Upper lobe of left lung (tissue), 6 donors: Measurements from ENCODE around the gene KLK4. TPM values are rescaled to one million over a fixed set of nuclear protein-coding genes. Genes with fewer than 3 reads are reported as not detected.

Experiments
- ATAC-seq, 2 donors: fragments of 200-7000 bp; cut with Tn5 transposase; one replicate each; pipeline ENCODE4 v1.9.1; 2022; ENCODE audit warnings: mild to moderate bottlenecking in 2 of 2, moderate library complexity in 2 of 2; ENCODE audit not compliant: low FRiP score in 2 of 2
- DNase-seq, 2 donors: peaks; one replicate each; pipeline ENCODE4 v3.0.0-alpha.2; 2019 to 2020
- H3K27ac ChIP-seq, 4 donors: fragments of 200-600 bp; sonication (generic); one replicate each; pipeline ENCODE4 v1.5.1; 2016 to 2019
- H3K27me3 ChIP-seq, 4 donors: fragments of 200-600 bp; sonication (generic); one replicate each; pipeline ENCODE4 v1.5.1; 2017 to 2019
- H3K36me3 ChIP-seq, 4 donors: fragments of 200-600 bp; sonication (generic); one replicate each; pipeline ENCODE4 v1.5.1; 2016 to 2019
- H3K4me1 ChIP-seq, 4 donors: fragments of 200-600 bp; sonication (generic); one replicate each; pipeline ENCODE4 v1.5.1; 2018 to 2019
- H3K4me3 ChIP-seq, 4 donors: fragments of 200-600 bp; sonication (generic); one replicate each; pipeline ENCODE4 v1.5.1; 2017 to 2019; ENCODE audit warnings: mild to moderate bottlenecking in 2 of 4, moderate library complexity in 1 of 4
- H3K9me3 ChIP-seq, 4 donors: fragments of 200-600 bp; sonication (generic); one replicate each; pipeline ENCODE4 v1.5.1; 2018 to 2019
- EP300 ChIP-seq, 4 donors: sonication (generic); formaldehyde crosslinking; IDR thresholded peaks; one replicate each; pipeline ENCODE4 v1.5.1; 2017; ENCODE audit warnings: antibody characterized with exemption in 4 of 4, control low read depth in 2 of 4
- POLR2A ChIP-seq, 4 donors: fragments of 450-650 bp; IDR thresholded peaks; one replicate each; pipeline ENCODE4 v1.5.1; 2016 to 2017; ENCODE audit warnings: antibody characterized with exemption in 4 of 4, mild to moderate bottlenecking in 2 of 4
- POLR2AphosphoS5 ChIP-seq, 2 donors: sonication (generic); formaldehyde crosslinking; IDR thresholded peaks; one replicate each; pipeline ENCODE4 v1.5.1; 2017; ENCODE audit warnings: antibody characterized with exemption in 2 of 2
- WGBS, 2 donors: methylation state at CpG; one replicate each; pipeline ENCODE4 v1.1.5; 2017 to 2018; 5-methylcytosine and 5-hydroxymethylcytosine counted together
- total RNA-seq, 6 donors: library from RNA; depleted of rRNA in 4 of 6; stranded (reverse); fragments of >200 nt in 4 of 6; gene quantifications; one replicate each; pipeline versions ENCODE4 v1.1.0 to v1.2.1, GENCODE V29; 2016 to 2021
- TF ChIP-seq, protein P1 (sequence below), 6 experiments: fragments of 450-650 bp in 4 of 6; fragments of 200-600 bp in 2 of 6; sonication (generic) in 2 of 6; IDR thresholded peaks; one replicate each; pipeline ENCODE4 v1.5.1; 2016 to 2019; ENCODE audit warnings: antibody characterized with exemption in 6 of 6
- donor health status: DM: no; HTN: no; CAD: no; lungs with moderate emphysema.
- donor health status: DM: no; HTN: yes; CAD: no; lungs with severe emphysema.

Gene KLK4
- total RNA-seq, 6 donors from 2014 or later, result not detected

DNA sequence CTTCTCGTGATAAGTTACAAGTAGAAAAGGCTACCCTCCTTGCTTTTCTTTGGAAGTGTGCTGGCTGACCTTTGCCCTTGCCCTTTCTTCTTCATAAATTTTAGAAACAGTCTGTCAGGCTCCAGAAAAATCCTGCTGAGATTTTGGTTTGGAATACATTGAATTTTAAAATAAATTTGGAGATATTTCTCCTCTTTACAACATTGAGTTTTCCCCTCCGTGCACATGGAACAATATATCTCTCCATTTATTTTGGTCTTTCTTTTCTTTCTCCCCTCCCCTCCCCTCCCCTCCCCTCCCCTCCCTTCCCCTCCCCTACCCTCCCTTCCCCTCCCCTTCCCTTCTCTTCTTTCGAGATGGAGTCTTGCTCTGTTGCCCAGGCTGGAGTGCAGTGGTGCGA, 8.6 kb downstream of the KLK4 start:
- no peak overlapping the region for H3K4me3 ChIP-seq
- no peaks in the 10 kb centered on the region for H3K36me3 ChIP-seq
- DNase-seq (no peak), ATAC-seq (no peak)
- TF ChIP-seq POLR2A (IDR thresholded peaks at IDR 0.05) (no peak), POLR2AphosphoS5 (IDR thresholded peaks at IDR 0.05) (no peak), EP300 (IDR thresholded peaks at IDR 0.05) (no peak)
- TF ChIP-seq, protein P1, sequence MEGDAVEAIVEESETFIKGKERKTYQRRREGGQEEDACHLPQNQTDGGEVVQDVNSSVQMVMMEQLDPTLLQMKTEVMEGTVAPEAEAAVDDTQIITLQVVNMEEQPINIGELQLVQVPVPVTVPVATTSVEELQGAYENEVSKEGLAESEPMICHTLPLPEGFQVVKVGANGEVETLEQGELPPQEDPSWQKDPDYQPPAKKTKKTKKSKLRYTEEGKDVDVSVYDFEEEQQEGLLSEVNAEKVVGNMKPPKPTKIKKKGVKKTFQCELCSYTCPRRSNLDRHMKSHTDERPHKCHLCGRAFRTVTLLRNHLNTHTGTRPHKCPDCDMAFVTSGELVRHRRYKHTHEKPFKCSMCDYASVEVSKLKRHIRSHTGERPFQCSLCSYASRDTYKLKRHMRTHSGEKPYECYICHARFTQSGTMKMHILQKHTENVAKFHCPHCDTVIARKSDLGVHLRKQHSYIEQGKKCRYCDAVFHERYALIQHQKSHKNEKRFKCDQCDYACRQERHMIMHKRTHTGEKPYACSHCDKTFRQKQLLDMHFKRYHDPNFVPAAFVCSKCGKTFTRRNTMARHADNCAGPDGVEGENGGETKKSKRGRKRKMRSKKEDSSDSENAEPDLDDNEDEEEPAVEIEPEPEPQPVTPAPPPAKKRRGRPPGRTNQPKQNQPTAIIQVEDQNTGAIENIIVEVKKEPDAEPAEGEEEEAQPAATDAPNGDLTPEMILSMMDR (IDR thresholded peaks at IDR 0.05), result no peak
- no peaks in the 10 kb centered on the region for H3K9me3 ChIP-seq
- 64 to 75% methylated on average over 3 to 4 of the region's 4 CpGs for WGBS, 2 donors
- H3K27ac ChIP-seq, result no peak overlapping the region
- H3K4me1 ChIP-seq, result no peaks in the 10 kb centered on the region
- H3K27me3 ChIP-seq, result no peaks in the 10 kb centered on the region

DNA sequence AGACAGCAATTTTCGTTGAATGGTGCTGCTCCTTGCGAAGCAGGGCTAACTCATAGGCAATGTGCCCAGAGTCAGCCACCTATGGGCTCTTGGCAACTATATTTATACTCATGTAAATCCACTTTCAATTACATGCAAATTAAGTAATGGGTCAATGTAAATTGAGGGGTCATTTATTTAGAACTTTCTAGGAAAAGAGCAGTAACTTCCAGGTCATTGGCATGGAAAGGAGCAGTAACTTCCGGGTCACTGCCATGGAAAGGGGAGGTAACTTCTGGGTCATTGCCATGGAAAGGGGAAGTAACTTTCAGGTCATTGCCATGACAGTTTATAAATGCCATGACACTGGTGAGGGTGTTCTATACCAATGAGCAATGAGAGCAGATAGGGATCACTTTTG, 11.6 kb downstream of the KLK4 start:
- ATAC-seq (no peak), DNase-seq (no peak)
- Histone ChIP-seq H3K27ac (no peak overlapping the region), H3K27me3 (no peaks in the 10 kb centered on the region), H3K36me3 (no peaks in the 10 kb centered on the region), H3K4me3 (no peak overlapping the region), H3K9me3 (no peaks in the 10 kb centered on the region), H3K4me1 (no peaks in the 10 kb centered on the region)
- TF ChIP-seq, protein P1 (IDR thresholded peaks at IDR 0.05), result no peak
- no peak for TF ChIP-seq POLR2AphosphoS5 (IDR thresholded peaks at IDR 0.05)
- 67 to 79% methylated on average over 3 of the region's 3 CpGs for WGBS, 2 donors

DNA sequence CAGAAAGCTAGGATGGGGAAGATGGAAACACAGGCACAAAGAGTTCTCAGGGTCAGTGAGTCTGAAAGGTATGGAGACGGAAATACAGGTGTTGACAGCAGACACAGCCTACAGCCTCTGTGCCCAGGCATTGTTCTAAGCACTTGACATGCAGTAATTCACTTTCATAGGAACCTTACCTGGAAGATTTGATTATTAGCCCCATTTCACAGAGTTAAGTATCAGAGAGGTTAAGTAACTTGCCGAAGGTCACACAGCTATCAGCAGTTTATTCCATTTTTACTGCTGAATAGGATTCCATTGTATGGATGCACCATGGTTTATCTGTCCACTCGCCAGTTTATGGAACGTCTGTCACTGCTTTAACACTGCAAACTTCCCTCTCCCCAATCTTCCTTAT, 13.2 kb downstream of the KLK4 start:
- 75 to 88% methylated on average over 4 of the region's 4 CpGs for WGBS, 2 donors
- Histone ChIP-seq H3K9me3 (no peaks in the 10 kb centered on the region), H3K27me3 (no peaks in the 10 kb centered on the region), H3K36me3 (no peaks in the 10 kb centered on the region), H3K27ac (no peak overlapping the region), H3K4me3 (no peak overlapping the region), H3K4me1 (no peaks in the 10 kb centered on the region)
- ATAC-seq, result no peak
- no peak for DNase-seq
- TF ChIP-seq POLR2A (IDR thresholded peaks at IDR 0.05) (no peak), POLR2AphosphoS5 (IDR thresholded peaks at IDR 0.05) (no peak), EP300 (IDR thresholded peaks at IDR 0.05) (no peak)
- TF ChIP-seq, protein P1 (IDR thresholded peaks at IDR 0.05), result no peak

DNA sequence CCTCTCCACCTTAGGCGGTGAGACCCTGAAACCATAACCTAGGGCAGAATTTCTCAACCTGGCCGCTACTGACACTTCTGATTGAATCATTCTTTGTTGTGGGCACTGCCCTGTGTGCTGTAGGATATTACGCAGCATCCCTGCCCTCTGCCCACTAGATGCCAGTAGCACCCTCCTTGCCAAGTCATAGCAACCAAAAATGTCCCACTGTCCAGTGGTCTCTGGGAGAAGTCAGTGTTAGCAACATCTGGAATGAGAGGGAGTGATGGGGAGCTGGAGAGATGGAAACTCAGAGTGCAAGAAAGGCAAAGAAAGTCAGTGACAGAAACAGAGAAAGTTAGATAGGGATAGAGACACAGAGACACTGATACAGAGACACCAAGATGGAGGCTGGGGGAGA, 13.6 kb downstream of the KLK4 start:
- no peak for DNase-seq
- H3K27ac ChIP-seq, result no peak overlapping the region
- no peak overlapping the region for H3K4me3 ChIP-seq
- peak in 1 of 2 donors; percentile 6 for ATAC-seq
- no peaks in the 10 kb centered on the region for H3K27me3 ChIP-seq
- H3K36me3 ChIP-seq, result no peaks in the 10 kb centered on the region
- no peaks in the 10 kb centered on the region for H3K9me3 ChIP-seq
- 74 to 87% methylated on average over 3 of the region's 3 CpGs for WGBS, 2 donors
- no peaks in the 10 kb centered on the region for H3K4me1 ChIP-seq
- TF ChIP-seq EP300 (IDR thresholded peaks at IDR 0.05) (no peak), POLR2A (IDR thresholded peaks at IDR 0.05) (no peak), POLR2AphosphoS5 (IDR thresholded peaks at IDR 0.05) (no peak)
- TF ChIP-seq, protein P1 (IDR thresholded peaks at IDR 0.05), result no peak

DNA sequence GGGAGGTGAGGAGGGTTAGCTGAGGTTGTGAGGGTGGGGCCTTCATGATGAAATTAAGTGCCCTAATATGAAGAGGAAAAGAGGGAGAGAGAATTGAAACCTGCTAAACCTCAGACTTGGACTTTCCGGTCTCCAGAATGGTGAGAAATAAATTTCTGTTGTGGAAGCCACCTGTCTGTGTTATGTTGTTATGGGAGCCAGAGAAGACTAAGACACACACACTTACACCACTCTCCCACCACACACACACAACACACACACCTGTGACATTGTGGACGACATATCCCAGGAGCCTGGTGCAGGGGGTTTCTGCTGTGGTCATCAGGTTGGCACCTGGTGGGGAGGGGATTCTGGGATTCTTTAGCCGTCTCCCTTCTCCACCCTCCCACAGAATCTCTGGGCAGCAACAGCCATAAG, 14.0 kb downstream of the KLK4 start:
- H3K27me3 ChIP-seq, result no peaks in the 10 kb centered on the region
- no peak for TF ChIP-seq EP300 (IDR thresholded peaks at IDR 0.05)
- H3K27ac ChIP-seq, result no peak overlapping the region
- peak in 1 of 2 donors; percentile 44 for ATAC-seq
- H3K4me3 ChIP-seq, result no peak overlapping the region
- no peak for DNase-seq
- 54 to 60% methylated on average over 3 of the region's 3 CpGs for WGBS, 2 donors
- H3K4me1 ChIP-seq, result no peaks in the 10 kb centered on the region
- no peaks in the 10 kb centered on the region for H3K9me3 ChIP-seq
- H3K36me3 ChIP-seq, result no peaks in the 10 kb centered on the region
